Measurements from ENCODE around the gene SLC25A13. TPM values are rescaled to one million over a fixed set of nuclear protein-coding genes. Genes with fewer than 3 reads are reported as not detected.
A peak's percentile ranks its signal among the peaks of the same experiment; 100 is the strongest.

SLC25A13 gene
- total and polyA plus RNA-seq, 2 of the 13 experiments (the other 11 are each of a cell fraction or from before 2014, with no cell fraction given): 36.2 to 84.9 TPM

DNA sequence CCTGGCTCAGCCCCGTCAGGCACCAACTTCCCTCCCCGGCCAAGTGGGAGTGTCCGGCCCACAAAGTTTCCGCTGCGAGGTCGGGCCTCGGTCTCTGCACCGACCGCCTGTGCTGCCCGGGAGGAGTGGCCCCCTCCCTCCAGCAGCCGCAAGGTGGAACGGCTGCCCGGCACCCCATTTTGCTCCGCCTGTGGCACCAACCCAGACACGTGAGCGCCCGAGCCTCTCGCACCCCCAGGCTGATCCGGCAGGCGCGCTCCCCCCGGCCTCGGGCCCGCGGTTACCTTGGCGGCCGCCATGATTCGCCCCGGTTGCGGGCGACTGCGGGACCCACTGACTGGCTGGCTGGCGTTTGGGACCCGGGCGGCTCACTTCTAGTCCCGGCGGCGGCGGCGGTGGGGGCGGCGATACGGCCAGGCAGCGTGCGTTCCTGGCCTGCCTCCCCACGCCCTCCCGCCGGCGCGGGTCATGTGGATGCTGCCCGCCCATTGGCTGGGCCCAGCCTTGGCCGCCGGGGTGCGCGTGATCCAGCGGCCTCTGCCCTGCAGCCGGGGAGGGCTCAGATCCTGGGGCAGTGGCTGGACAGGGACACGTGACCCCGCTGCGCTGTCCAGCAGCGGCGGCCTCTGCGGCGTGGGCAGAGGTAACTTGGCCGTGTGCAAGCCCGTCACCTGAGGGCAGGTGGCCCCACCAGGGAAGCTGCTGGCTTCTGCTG is at the start of gene SLC25A13 (continued):
- TF ChIP-seq NFE2L1 (CRISPR knock-in tag; IDR thresholded peaks at IDR 0.05; ENCODE audit: borderline replicate concordance) (0 out of 2 replicates have a peak, but pooled peaks have one; percentile 21), ZBTB14 (CRISPR knock-in tag; IDR thresholded peaks at IDR 0.05) (peak; percentile 57), SKIL (CRISPR knock-in tag; IDR thresholded peaks at IDR 0.05; ENCODE audit: borderline replicate concordance) (peak; percentile 87), ZNF530 (CRISPR knock-in tag; IDR thresholded peaks at IDR 0.05; ENCODE audit: low read depth) (peak; percentile 70; the same call in 1 of the 2 replicates), DPF2 (CRISPR knock-in tag; IDR thresholded peaks at IDR 0.05; ENCODE audit: borderline replicate concordance, low read depth) (peak; percentile 51; the same call in 1 of the 2 replicates), DMAP1 (CRISPR knock-in tag; IDR thresholded peaks at IDR 0.05) (peak; percentile 95), ZNF780A (CRISPR knock-in tag; IDR thresholded peaks at IDR 0.05) (no peak; the same call in 1 of the 2 replicates), MBNL3 (CRISPR knock-in tag; conservative IDR thresholded peaks at IDR 0.05) (no peak), SNAPC5 (CRISPR knock-in tag; IDR thresholded peaks at IDR 0.05; ENCODE audit: borderline replicate concordance) (peak; percentile 93; the same call in 1 of the 2 replicates), RBM39 (IDR thresholded peaks at IDR 0.05; ENCODE audit: low read depth, low read length, poor library complexity, severe bottlenecking) (peak; percentile 96), MLLT10 (CRISPR knock-in tag; IDR thresholded peaks at IDR 0.05) (no peak), CEBPB (IDR thresholded peaks at IDR 0.05; ENCODE audit: borderline replicate concordance, low read depth, low read length) (no peak), MAX (IDR thresholded peaks at IDR 0.05) (peak; percentile 99), JUNB (CRISPR knock-in tag; IDR thresholded peaks at IDR 0.05; ENCODE audit: borderline replicate concordance) (no peak), CC2D1A (CRISPR knock-in tag; IDR thresholded peaks at IDR 0.05) (no peak; the same call in 1 of the 2 replicates), FOXK1 (CRISPR knock-in tag; IDR thresholded peaks at IDR 0.05; ENCODE audit: borderline replicate concordance, low read depth) (peak; percentile 49; the same call in 1 of the 2 replicates), TP53 (CRISPR knock-in tag; conservative IDR thresholded peaks at IDR 0.05) (peak; percentile 56; the same call in 1 of the 2 replicates), ZNF296 (CRISPR knock-in tag; conservative IDR thresholded peaks at IDR 0.05) (peak; percentile 98)
- TF ChIP-seq, protein P1, sequence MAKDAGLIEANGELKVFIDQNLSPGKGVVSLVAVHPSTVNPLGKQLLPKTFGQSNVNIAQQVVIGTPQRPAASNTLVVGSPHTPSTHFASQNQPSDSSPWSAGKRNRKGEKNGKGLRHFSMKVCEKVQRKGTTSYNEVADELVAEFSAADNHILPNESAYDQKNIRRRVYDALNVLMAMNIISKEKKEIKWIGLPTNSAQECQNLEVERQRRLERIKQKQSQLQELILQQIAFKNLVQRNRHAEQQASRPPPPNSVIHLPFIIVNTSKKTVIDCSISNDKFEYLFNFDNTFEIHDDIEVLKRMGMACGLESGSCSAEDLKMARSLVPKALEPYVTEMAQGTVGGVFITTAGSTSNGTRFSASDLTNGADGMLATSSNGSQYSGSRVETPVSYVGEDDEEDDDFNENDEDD (CRISPR knock-in tag; IDR thresholded peaks at IDR 0.05; ENCODE audit: borderline replicate concordance): peak; percentile 95
- TF ChIP-seq, protein P2, sequence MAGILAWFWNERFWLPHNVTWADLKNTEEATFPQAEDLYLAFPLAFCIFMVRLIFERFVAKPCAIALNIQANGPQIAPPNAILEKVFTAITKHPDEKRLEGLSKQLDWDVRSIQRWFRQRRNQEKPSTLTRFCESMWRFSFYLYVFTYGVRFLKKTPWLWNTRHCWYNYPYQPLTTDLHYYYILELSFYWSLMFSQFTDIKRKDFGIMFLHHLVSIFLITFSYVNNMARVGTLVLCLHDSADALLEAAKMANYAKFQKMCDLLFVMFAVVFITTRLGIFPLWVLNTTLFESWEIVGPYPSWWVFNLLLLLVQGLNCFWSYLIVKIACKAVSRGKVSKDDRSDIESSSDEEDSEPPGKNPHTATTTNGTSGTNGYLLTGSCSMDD (CRISPR knock-in tag; IDR thresholded peaks at IDR 0.05): peak; percentile 37; the same call in 1 of the 2 replicates
- TF ChIP-seq, protein P3, sequence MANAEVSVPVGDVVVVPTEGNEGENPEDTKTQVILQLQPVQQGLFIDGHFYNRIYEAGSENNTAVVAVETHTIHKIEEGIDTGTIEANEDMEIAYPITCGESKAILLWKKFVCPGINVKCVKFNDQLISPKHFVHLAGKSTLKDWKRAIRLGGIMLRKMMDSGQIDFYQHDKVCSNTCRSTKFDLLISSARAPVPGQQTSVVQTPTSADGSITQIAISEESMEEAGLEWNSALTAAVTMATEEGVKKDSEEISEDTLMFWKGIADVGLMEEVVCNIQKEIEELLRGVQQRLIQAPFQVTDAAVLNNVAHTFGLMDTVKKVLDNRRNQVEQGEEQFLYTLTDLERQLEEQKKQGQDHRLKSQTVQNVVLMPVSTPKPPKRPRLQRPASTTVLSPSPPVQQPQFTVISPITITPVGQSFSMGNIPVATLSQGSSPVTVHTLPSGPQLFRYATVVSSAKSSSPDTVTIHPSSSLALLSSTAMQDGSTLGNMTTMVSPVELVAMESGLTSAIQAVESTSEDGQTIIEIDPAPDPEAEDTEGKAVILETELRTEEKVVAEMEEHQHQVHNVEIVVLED (CRISPR knock-in tag; IDR thresholded peaks at IDR 0.05; ENCODE audit: borderline replicate concordance): peak; percentile 90
